H1 (cell line): ENCODE measurements around the gene ODAD3. TPM values are rescaled to one million over a fixed set of nuclear protein-coding genes. Genes with fewer than 3 reads are reported as not detected.
A peak's percentile ranks its signal among the peaks of the same experiment; 100 is the strongest.

Source experiments
- CTCF ChIA-PET: fragments of 300-600 bp; sonication (Branson Sonifier 250); formaldehyde crosslinking; loops from one replicate; lab custom pipeline; 2021; ENCODE audit not compliant: partially characterized antibody; lab: Charles Lee
- POLR2A ChIA-PET: fragments of 300-600 bp; sonication (Branson Sonifier 250); formaldehyde crosslinking; loops from one replicate; lab custom pipeline; 2021; ENCODE audit warnings: inconsistent platforms; ENCODE audit not compliant: partially characterized antibody; lab: Charles Lee
- DNase-seq, 2 experiments: peaks; one replicate each; pipeline versions ENCODE4 v3.0.0 to v3.0.0-alpha.2; 2010 to 2022; ENCODE audit warnings: low spot score in 2 of 2, low read depth in 1 of 2, mixed read lengths in 1 of 2
- FAIRE-seq: peaks from 2 replicates; lab custom pipeline; 2011; peaks lifted over from hg19 to GRCh38; lab: Jason Lieb, UNC
- H2AFZ ChIP-seq: 2 replicates; pipeline ENCODE4 v1.8.1; 2012; ENCODE audit warnings: low read length, inconsistent platforms
- H2AK5ac ChIP-seq: 2 replicates; pipeline ENCODE4 v1.6.1; 2013; ENCODE audit warnings: low read depth, low read length
- H2BK120ac ChIP-seq: replicated peaks from 2 replicates; pipeline ENCODE3; 2013; ENCODE audit warnings: low read depth, low read length, inconsistent platforms
- H2BK12ac ChIP-seq: 2 replicates; pipeline ENCODE4 v1.6.1; 2013; ENCODE audit warnings: low read depth, low read length
- H2BK15ac ChIP-seq: 2 replicates; pipeline ENCODE4 v1.6.1; 2013; ENCODE audit warnings: low read length
- H2BK20ac ChIP-seq: 2 replicates; pipeline ENCODE4 v1.6.1; 2013; ENCODE audit warnings: low read length
- H2BK5ac ChIP-seq: 2 replicates; pipeline ENCODE4 v1.6.1; 2013; ENCODE audit warnings: low read depth, low read length
- H3K14ac ChIP-seq: 2 replicates; pipeline ENCODE4 v1.6.1; 2013; ENCODE audit warnings: inconsistent platforms; ENCODE audit not compliant: insufficient read length
- H3K18ac ChIP-seq: 2 replicates; pipeline ENCODE4 v1.6.1; 2013; ENCODE audit warnings: low read length; ENCODE audit errors: extremely low read depth
- H3K23ac ChIP-seq: 2 replicates; pipeline ENCODE4 v1.6.1; 2013; ENCODE audit warnings: inconsistent platforms; ENCODE audit not compliant: insufficient read length
- H3K23me2 ChIP-seq: 2 replicates; pipeline ENCODE4 v1.6.1; 2013; ENCODE audit warnings: low read depth, low read length
- H3K27ac ChIP-seq: 2 replicates; pipeline ENCODE4 v1.6.1; 2011; ENCODE audit warnings: low read depth, low read length, inconsistent platforms
- H3K27me3 ChIP-seq, 4 experiments: replicated peaks in 1 of 4; 1 replicate in 1 of 4; 2 replicates in 3 of 4; pipeline versions ENCODE4 v1.6.1 to v1.8.1; 2011 to 2013; ENCODE audit warnings: low read length in 3 of 4, mild to moderate bottlenecking in 3 of 4, inconsistent platforms in 2 of 4, mixed read lengths in 2 of 4, moderate library complexity in 1 of 4; ENCODE audit not compliant: control insufficient read depth in 3 of 4, insufficient read depth in 3 of 4; ENCODE audit errors: extremely low read depth in 1 of 4
- H3K36me3 ChIP-seq, 4 experiments: 2 replicates each; pipeline versions ENCODE4 v1.6.1 to v1.8.1; 2011 to 2013; ENCODE audit warnings: mild to moderate bottlenecking in 4 of 4, low read length in 3 of 4, moderate library complexity in 2 of 4, control low read depth in 1 of 4, inconsistent platforms in 1 of 4; ENCODE audit not compliant: insufficient read depth in 4 of 4, control insufficient read depth in 2 of 4
- H3K4ac ChIP-seq: replicated peaks from 2 replicates; pipeline ENCODE3; 2013; ENCODE audit warnings: low read length, low read depth, mixed read lengths, inconsistent platforms; ENCODE audit not compliant: insufficient read length
- H3K4me1 ChIP-seq, 4 experiments: replicated peaks in 1 of 4; 1 replicate in 1 of 4; 2 replicates in 3 of 4; pipeline versions ENCODE4 v1.6.1 to v1.8.1; 2011 to 2013; ENCODE audit warnings: low read length in 3 of 4, inconsistent platforms in 2 of 4, mixed read lengths in 1 of 4; ENCODE audit not compliant: insufficient read depth in 4 of 4, control insufficient read depth in 3 of 4
- H3K4me2 ChIP-seq, 2 experiments: 2 replicates each; pipeline versions ENCODE4 v1.6.1 to v1.8.1; 2011 to 2013; ENCODE audit warnings: low read depth in 2 of 2, low read length in 2 of 2, control low read depth in 1 of 2, inconsistent platforms in 1 of 2, mild to moderate bottlenecking in 1 of 2; ENCODE audit not compliant: insufficient read depth in 1 of 2
- H3K4me3 ChIP-seq, 4 experiments: fragments of 200-600, 300-600 bp in 1 of 4; sonication (generic), shearing (Covaris generic), sonication (Bioruptor Twin) in 1 of 4; 2 replicates each; pipeline versions ENCODE4 v1.5.1 to v1.8.1; 2011 to 2016; ENCODE audit warnings: low read length in 4 of 4, low read depth in 3 of 4, control low read depth in 2 of 4, inconsistent platforms in 2 of 4, mild to moderate bottlenecking in 2 of 4, mixed read lengths in 1 of 4, moderate library complexity in 1 of 4; ENCODE audit not compliant: insufficient read depth in 2 of 4; ENCODE audit errors: extremely low read depth in 1 of 4
- H3K56ac ChIP-seq: replicated peaks from 2 replicates; pipeline ENCODE3; 2013; ENCODE audit warnings: low read depth, mild to moderate bottlenecking, mixed read lengths, low read length, inconsistent platforms; ENCODE audit not compliant: insufficient read length
- H3K79me1 ChIP-seq: 2 replicates; pipeline ENCODE4 v1.6.1; 2013; ENCODE audit warnings: low read depth, low read length, control low read depth
- H3K79me2 ChIP-seq, 2 experiments: 2 replicates each; pipeline versions ENCODE4 v1.6.1 to v1.8.1; 2012 to 2013; ENCODE audit warnings: low read length in 2 of 2, mild to moderate bottlenecking in 2 of 2, inconsistent platforms in 1 of 2; ENCODE audit not compliant: insufficient read depth in 2 of 2, control insufficient read depth in 1 of 2
- H3K9ac ChIP-seq, 4 experiments: replicated peaks in 1 of 4; 1 replicate in 1 of 4; 2 replicates in 3 of 4; pipeline versions ENCODE4 v1.6.1 to v1.8.1; 2011 to 2013; ENCODE audit warnings: low read depth in 3 of 4, low read length in 3 of 4, control low read depth in 2 of 4, mild to moderate bottlenecking in 2 of 4, moderate library complexity in 2 of 4, inconsistent platforms in 1 of 4; ENCODE audit errors: extremely low read depth in 1 of 4
- H3K9me3 ChIP-seq, 2 experiments: 2 replicates each; pipeline versions ENCODE4 v1.6.1 to v1.8.1; 2012 to 2013; ENCODE audit warnings: mild to moderate bottlenecking in 2 of 2, moderate library complexity in 2 of 2, control low read depth in 1 of 2, inconsistent platforms in 1 of 2, low read depth in 1 of 2, low read length in 1 of 2, mixed read lengths in 1 of 2; ENCODE audit not compliant: insufficient read depth in 2 of 2
- H4K20me1 ChIP-seq, 2 experiments: replicated peaks in 1 of 2; 2 replicates each; pipeline versions ENCODE3 to v1.8.1; 2011 to 2013; ENCODE audit warnings: inconsistent platforms in 2 of 2, low read length in 2 of 2, mild to moderate bottlenecking in 1 of 2; ENCODE audit not compliant: insufficient read depth in 2 of 2, control insufficient read depth in 1 of 2
- H4K5ac ChIP-seq: 2 replicates; pipeline ENCODE4 v1.6.1; 2013; ENCODE audit warnings: low read length, low read depth, mixed read lengths, inconsistent platforms; ENCODE audit not compliant: insufficient read length
- H4K8ac ChIP-seq: 2 replicates; pipeline ENCODE4 v1.8.0; 2013; ENCODE audit warnings: mild to moderate bottlenecking, moderate library complexity, low read length, inconsistent platforms; ENCODE audit not compliant: insufficient read depth; ENCODE audit errors: extremely low read depth
- H4K91ac ChIP-seq: replicated peaks from 2 replicates; pipeline ENCODE3; 2013; ENCODE audit warnings: low read length, mixed read lengths, inconsistent platforms; ENCODE audit not compliant: insufficient read length
- FOSL1 ChIP-seq: IDR thresholded peaks from 2 replicates; pipeline ENCODE4 v1.6.1; 2011; ENCODE audit warnings: mild to moderate bottlenecking, low read depth, low read length, moderate library complexity; ENCODE audit not compliant: insufficient read depth
- KDM4A ChIP-seq: IDR thresholded peaks from one replicate; pipeline ENCODE4 v1.7.1; 2012; ENCODE audit warnings: low read depth, mild to moderate bottlenecking, moderate library complexity, low read length, inconsistent platforms; ENCODE audit not compliant: severe bottlenecking
- SIN3A ChIP-seq, 2 experiments: IDR thresholded peaks in 1 of 2; conservative IDR thresholded peaks in 1 of 2; 2 replicates each; pipeline ENCODE4 v1.6.1; 2011 to 2012; ENCODE audit warnings: low read length in 2 of 2, improper control_type of control experiment in 1 of 2, low read depth in 1 of 2, mild to moderate bottlenecking in 1 of 2
- SIRT6 ChIP-seq: IDR thresholded peaks from one replicate; pipeline ENCODE4 v1.7.1; 2012; ENCODE audit warnings: low read length, inconsistent platforms
- WGBS, 2 experiments: shearing (Covaris generic) in 1 of 2; methylation state at CpG; one replicate each; pipeline versions ENCODE4 v1.1.6 to v1.1.7; 2013 to 2015; ENCODE audit warnings: low lambda C conversion rate in 2 of 2, mixed read lengths in 2 of 2, inconsistent platforms in 1 of 2, low coverage in 1 of 2, missing lambda C conversion rate in 1 of 2; ENCODE audit not compliant: insufficient replicate concordance in 2 of 2, insufficient coverage in 1 of 2, insufficient read length in 1 of 2; ENCODE audit errors: extremely low coverage in 1 of 2, missing lambda C conversion rate in 1 of 2; 5-methylcytosine and 5-hydroxymethylcytosine counted together
- polyA plus RNA-seq, 7 experiments: library from polyadenylated mRNA; depleted of rRNA in 3 of 7; stranded (reverse) in 5 of 7; unstranded in 2 of 7; fragments of >200 nt in 5 of 7; fragments of 200-250 nt in 2 of 7; gene quantifications; 1 replicate in 5 of 7; 2 replicates in 1 of 7; 4 replicates in 1 of 7; pipeline versions ENCODE4 v1.2.1 to v1.2.3, GENCODE V29; 2011 to 2013; ENCODE audit warnings: missing spikeins in 2 of 7, mixed read lengths in 2 of 7
- total RNA-seq: library from RNA; stranded (reverse); fragmentation: NEBNext Ultra II Directional; extraction: Animal tissue kit (Norgen Biotek cat#: 25700); gene quantifications from 2 replicates; pipeline ENCODE4 v1.2.1, GENCODE V29; 2021

Gene ODAD3
- total and polyA plus RNA-seq, 2 of the 8 experiments (the other 6 are each of a cell fraction or from before 2014, with no cell fraction given) = 2.1 to 2.2 TPM

- H3K14ac ChIP-seq = no peak overlapping the region
- peak overlapping the region; percentile 36 to 51; a peak in 3 of 4 replicates for H3K4me2 ChIP-seq
- H3K4me1 ChIP-seq = peaks cover 2 to 17% (median 7%) of the 10 kb centered on the region in 4 experiments
- peaks cover 0 to 10% of the 10 kb centered on the region in 2 experiments for H4K20me1 ChIP-seq
- no peak overlapping the region for H2BK12ac ChIP-seq
- peaks cover 6 to 30% (median 22%) of the 10 kb centered on the region in 4 experiments; a peak in 5 of 8 replicates for H3K36me3 ChIP-seq
- DNase-seq (no peak), FAIRE-seq (no peak)
- no peak overlapping the region for H2AK5ac ChIP-seq
- no peak overlapping the region for H2AFZ ChIP-seq
- H3K27ac ChIP-seq = no peak overlapping the region; the same call in 1 of the 2 replicates
- no peak overlapping the region for H3K9ac ChIP-seq
- no peaks in the 10 kb centered on the region for H3K27me3 ChIP-seq
- POLR2A ChIA-PET = interaction anchor here (0.6 to 2.7 kb wide), 13 partner anchors 10 to 930 kb away, joined by 3 to 14 read pairs (median 4); partner anchors contain the start of genes ELAVL3, EPOR, ODAD3 and PRKCSH
- no peak overlapping the region for H3K23ac ChIP-seq
- no peaks in the 10 kb centered on the region for H3K79me2 ChIP-seq
- 55% methylated on average over 20 of the region's 25 CpGs; no CpG with 5 or more reads in 1 of the 2 experiments for WGBS, 2 experiments
- no peaks in the 10 kb centered on the region for H3K9me3 ChIP-seq
- H3K4me3 ChIP-seq = peak overlapping the region in 2 of 4 experiments; percentile 14 to 36; a peak in 3 of 8 replicates
- peak overlapping the region; percentile 62; the same call in 1 of the 2 replicates for H4K8ac ChIP-seq
- no peak overlapping the region for H3K4ac ChIP-seq
- H2BK20ac ChIP-seq = 0 out of 2 replicates have a peak overlapping the region, but pooled peaks have one; percentile 43
- H3K79me1 ChIP-seq = no peaks in the 10 kb centered on the region
- H3K18ac ChIP-seq = no peak overlapping the region; the same call in 1 of the 2 replicates
- H2BK5ac ChIP-seq = no peak overlapping the region; the same call in 1 of the 2 replicates
- no peak for TF ChIP-seq KDM4A
- TF ChIP-seq SIRT6 = no peak
- no peak for TF ChIP-seq SIN3A (conservative IDR thresholded peaks at IDR 0.05 in 1 of 2, IDR thresholded peaks at IDR 0.05 in 1 of 2; ENCODE audit: low read depth in 1 of 2, low read length in 2 of 2)
- no peak for TF ChIP-seq FOSL1
- H2BK120ac ChIP-seq = no peak overlapping the region
- CTCF ChIA-PET = interaction anchor here (0.6 to 2.3 kb wide), 18 partner anchors 9 to 300 kb away, joined by 3 to 22 read pairs (median 4); partner anchors contain the start of genes ELAVL3, EPOR and ODAD3
- no peak overlapping the region for H4K91ac ChIP-seq
- no peak overlapping the region for H4K5ac ChIP-seq
- no peak overlapping the region for H3K56ac ChIP-seq
- H2BK15ac ChIP-seq = no peak overlapping the region
- H3K23me2 ChIP-seq = no peaks in the 10 kb centered on the region
Measured at GRCh38 chr19:11451871-11452619, 17.1 kb upstream of the ODAD3 start.
